Effector memory CD8-positive, alpha-beta T cell (primary cell): Measurements from ENCODE around the gene CYSTM1.

ENCODE experiments used
- ATAC-seq: fragments of 150-1000 bp; cut with Tn5 transposase; replicated peaks from 2 replicates; pipeline ENCODE4 v1.10.0; 2021; ENCODE audit warnings: mild to moderate bottlenecking, moderate library complexity
- DNase-seq, 3 experiments: peaks; one replicate each; pipeline ENCODE4 v3.0.0; 2021
- H3K27ac Mint-ChIP-seq, 2 donors: one replicate each; pipeline ENCODE4 v1.8.0; 2022; ENCODE audit warnings: mild to moderate bottlenecking in 2 of 2, mixed read lengths in 2 of 2, moderate library complexity in 2 of 2
- H3K27me3 Mint-ChIP-seq, 2 donors: one replicate each; pipeline ENCODE4 v1.8.0; 2022; ENCODE audit warnings: mixed read lengths in 2 of 2
- H3K36me3 Mint-ChIP-seq: one replicate; pipeline ENCODE4 v1.8.0; 2022; ENCODE audit warnings: mild to moderate bottlenecking, moderate library complexity, mixed read lengths; ENCODE audit not compliant: insufficient read depth
- H3K4me1 Mint-ChIP-seq, 2 donors: one replicate each; pipeline ENCODE4 v1.8.0; 2022; ENCODE audit warnings: low read depth in 2 of 2, mixed read lengths in 2 of 2
- H3K4me3 Mint-ChIP-seq, 2 donors: one replicate each; pipeline ENCODE4 v1.8.0; 2022; ENCODE audit warnings: mild to moderate bottlenecking in 2 of 2, mixed read lengths in 2 of 2, moderate library complexity in 2 of 2
- H3K9me3 Mint-ChIP-seq, 2 donors: one replicate each; pipeline ENCODE4 v1.8.0; 2022; ENCODE audit warnings: mixed read lengths in 2 of 2

Gene CYSTM1

DNA sequence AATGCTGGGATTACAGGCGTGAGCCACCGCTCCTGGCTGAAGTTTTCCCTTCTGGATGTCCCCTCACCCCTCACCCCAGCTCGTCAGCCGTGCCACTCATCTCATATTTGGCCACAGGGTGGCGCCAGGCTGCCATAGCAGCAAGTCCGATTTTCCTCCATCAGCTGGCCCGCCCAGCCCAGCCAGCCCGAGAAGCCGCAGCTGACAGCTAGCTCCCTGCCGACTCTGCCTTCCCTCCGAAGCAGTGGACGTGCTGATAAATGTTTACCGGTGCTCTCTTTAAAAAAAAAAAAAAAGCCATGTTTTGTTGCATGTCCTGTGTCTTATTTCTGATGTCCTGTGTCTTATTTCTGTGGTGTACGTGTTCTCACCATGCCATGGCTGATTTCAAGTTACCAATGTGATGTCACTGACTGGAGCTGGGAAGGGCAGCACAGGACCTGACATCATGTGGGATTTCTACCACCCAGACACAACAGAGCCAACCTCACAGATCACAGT, 69.6 kb downstream of the CYSTM1 start:
- H3K4me3 Mint-ChIP-seq, result no peak overlapping the region
- peaks cover 0 to 10% of the 10 kb centered on the region in 2 donors for H3K4me1 Mint-ChIP-seq
- ATAC-seq (peak; percentile 74), DNase-seq (peak; percentile 53 to 55 (median 55))
- H3K27ac Mint-ChIP-seq, result no peak overlapping the region
- H3K27me3 Mint-ChIP-seq, result no peaks in the 10 kb centered on the region
- H3K9me3 Mint-ChIP-seq, result no peaks in the 10 kb centered on the region
- H3K36me3 Mint-ChIP-seq, result peaks cover 11% of the 10 kb centered on the region

DNA sequence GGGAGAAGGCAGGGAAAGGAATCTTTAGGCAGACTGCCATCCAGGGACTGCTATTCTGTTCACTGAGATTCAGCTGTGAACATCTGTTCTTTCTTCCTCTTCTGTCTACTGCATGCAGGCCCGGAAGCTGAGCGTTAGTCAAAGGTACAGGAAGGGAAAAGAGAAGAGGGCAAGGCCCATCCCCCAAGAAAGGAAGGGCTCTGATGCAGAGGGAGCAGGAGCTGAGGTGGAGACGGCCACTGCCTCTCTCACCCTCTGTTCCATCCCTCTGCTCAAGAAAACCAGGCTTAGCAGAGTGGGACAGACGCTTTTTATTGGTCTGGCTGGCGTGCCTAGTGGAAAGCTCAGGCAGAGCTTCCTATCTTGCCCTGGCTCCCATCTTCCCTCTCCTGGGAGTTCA, 70.4 kb downstream of the CYSTM1 start:
- no peak overlapping the region for H3K27ac Mint-ChIP-seq
- peaks cover 12% of the 10 kb centered on the region for H3K36me3 Mint-ChIP-seq
- DNase-seq, result no peak
- no peak for ATAC-seq
- no peak overlapping the region for H3K4me3 Mint-ChIP-seq
- H3K27me3 Mint-ChIP-seq, result no peaks in the 10 kb centered on the region
- H3K4me1 Mint-ChIP-seq, result peaks cover 4 to 14% of the 10 kb centered on the region in 2 donors
- H3K9me3 Mint-ChIP-seq, result no peaks in the 10 kb centered on the region

DNA sequence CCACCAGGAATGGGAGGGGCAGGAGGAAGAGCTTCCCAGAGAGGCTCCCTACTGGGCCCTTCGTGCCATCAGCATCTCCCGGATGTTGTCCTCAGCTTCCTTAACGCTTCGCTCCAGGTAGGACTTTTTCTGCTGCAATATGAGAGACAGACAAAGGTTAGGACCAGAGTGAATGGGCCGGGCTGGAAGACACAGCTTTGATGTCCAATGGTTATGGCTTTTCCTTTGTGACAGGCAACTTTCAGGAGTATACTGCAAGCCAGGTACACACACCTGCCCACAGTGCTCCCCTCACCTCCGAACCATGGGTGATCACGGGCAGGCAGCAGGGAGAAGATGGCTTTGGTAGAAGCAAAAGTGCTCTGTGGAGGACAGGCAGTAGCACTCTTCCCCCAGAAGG, 70.9 kb downstream of the CYSTM1 start:
- peaks cover 12% of the 10 kb centered on the region for H3K36me3 Mint-ChIP-seq
- no peaks in the 10 kb centered on the region for H3K27me3 Mint-ChIP-seq
- peaks cover 4 to 15% of the 10 kb centered on the region in 2 donors for H3K4me1 Mint-ChIP-seq
- H3K27ac Mint-ChIP-seq, result no peak overlapping the region
- H3K9me3 Mint-ChIP-seq, result no peaks in the 10 kb centered on the region
- DNase-seq (no peak), ATAC-seq (no peak)
- H3K4me3 Mint-ChIP-seq, result no peak overlapping the region

GRCh38 chr5:140246378-140247122, 71.6 kb downstream of the CYSTM1 start:
- Mint-ChIP-seq H3K4me1 (peaks cover 7 to 18% of the 10 kb centered on the region in 2 donors), H3K36me3 (peaks cover 12% of the 10 kb centered on the region), H3K4me3 (no peak overlapping the region), H3K9me3 (no peaks in the 10 kb centered on the region), H3K27me3 (no peaks in the 10 kb centered on the region), H3K27ac (peak overlapping the region in 1 of 2 donors; percentile 35)
- no peak for ATAC-seq
- DNase-seq, result no peak

DNA sequence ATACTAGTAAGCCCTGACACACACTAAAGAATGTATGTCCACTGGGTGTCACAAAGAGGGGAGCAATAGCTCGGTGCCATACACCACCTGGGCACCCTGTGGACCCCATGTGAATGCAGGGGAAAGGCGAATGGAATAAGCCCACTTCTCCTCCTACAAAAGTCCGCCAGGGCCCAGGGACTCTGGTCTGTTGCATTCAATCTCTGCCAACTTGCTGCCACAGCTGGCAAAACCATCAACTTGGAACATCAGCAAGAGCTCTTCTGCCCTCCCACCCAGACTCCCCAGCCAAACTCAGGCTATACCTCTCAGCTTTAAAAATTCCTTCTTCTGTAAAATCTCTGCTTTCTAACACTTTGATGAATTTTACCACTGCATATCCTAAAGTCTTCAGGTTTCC, 73.4 kb downstream of the CYSTM1 start:
- no peak for DNase-seq
- Mint-ChIP-seq H3K4me1 (peaks cover 23 to 30% of the 10 kb centered on the region in 2 donors), H3K36me3 (peaks cover 12% of the 10 kb centered on the region), H3K27me3 (no peaks in the 10 kb centered on the region), H3K4me3 (no peak overlapping the region), H3K27ac (no peak overlapping the region), H3K9me3 (no peaks in the 10 kb centered on the region)
- no peak for ATAC-seq

- peak overlapping the region in 1 of 2 donors; percentile 59 for H3K27ac Mint-ChIP-seq
- H3K9me3 Mint-ChIP-seq, result no peaks in the 10 kb centered on the region
- ATAC-seq (no peak), DNase-seq (no peak)
- no peak overlapping the region for H3K4me3 Mint-ChIP-seq
- no peaks in the 10 kb centered on the region for H3K27me3 Mint-ChIP-seq
- H3K4me1 Mint-ChIP-seq, result peaks cover 24 to 29% of the 10 kb centered on the region in 2 donors
- peaks cover 12% of the 10 kb centered on the region for H3K36me3 Mint-ChIP-seq
Observed at GRCh38 chr5:140249536-140249935, 74.5 kb downstream of the CYSTM1 start.

GRCh38 chr5:140250386-140250785, 75.4 kb downstream of the CYSTM1 start:
- no peaks in the 10 kb centered on the region for H3K27me3 Mint-ChIP-seq
- no peaks in the 10 kb centered on the region for H3K9me3 Mint-ChIP-seq
- peak overlapping the region; percentile 23 to 71 for H3K27ac Mint-ChIP-seq
- peaks cover 5% of the 10 kb centered on the region for H3K36me3 Mint-ChIP-seq
- no peak overlapping the region for H3K4me3 Mint-ChIP-seq
- H3K4me1 Mint-ChIP-seq, result peaks cover 23 to 24% of the 10 kb centered on the region in 2 donors
- DNase-seq, result no peak
- ATAC-seq, result no peak

DNA sequence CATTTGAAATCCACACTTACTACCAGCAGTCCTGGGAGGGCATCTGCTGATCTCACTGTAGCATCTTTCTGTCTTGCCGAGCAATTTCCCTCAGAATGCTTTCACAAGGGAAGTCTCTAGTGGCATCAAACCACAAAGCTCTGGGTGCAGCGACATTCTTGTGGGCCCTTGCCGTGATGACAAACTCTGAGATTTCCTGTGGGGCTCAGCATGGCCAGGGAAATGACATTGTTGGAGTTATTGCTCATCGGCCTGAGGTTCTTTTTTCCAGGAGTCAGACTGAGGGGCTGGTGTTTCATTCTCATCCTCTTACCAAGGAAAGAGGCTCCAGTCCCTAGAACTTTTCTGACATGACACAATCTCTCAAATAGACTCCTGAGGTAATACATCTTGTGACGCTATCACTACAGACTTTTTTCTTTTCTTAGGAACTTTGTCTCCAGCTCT, 76.6 kb downstream of the CYSTM1 start:
- no peaks in the 10 kb centered on the region for H3K27me3 Mint-ChIP-seq
- H3K4me3 Mint-ChIP-seq, result peak overlapping the region in 1 of 2 donors; percentile 36
- ATAC-seq (peak; percentile 93), DNase-seq (peak; percentile 9 to 19 (median 17))
- H3K36me3 Mint-ChIP-seq, result peaks cover 5% of the 10 kb centered on the region
- H3K4me1 Mint-ChIP-seq, result peaks cover 23 to 24% of the 10 kb centered on the region in 2 donors
- H3K9me3 Mint-ChIP-seq, result no peaks in the 10 kb centered on the region
- peak overlapping the region; percentile 84 to 86 for H3K27ac Mint-ChIP-seq

DNA sequence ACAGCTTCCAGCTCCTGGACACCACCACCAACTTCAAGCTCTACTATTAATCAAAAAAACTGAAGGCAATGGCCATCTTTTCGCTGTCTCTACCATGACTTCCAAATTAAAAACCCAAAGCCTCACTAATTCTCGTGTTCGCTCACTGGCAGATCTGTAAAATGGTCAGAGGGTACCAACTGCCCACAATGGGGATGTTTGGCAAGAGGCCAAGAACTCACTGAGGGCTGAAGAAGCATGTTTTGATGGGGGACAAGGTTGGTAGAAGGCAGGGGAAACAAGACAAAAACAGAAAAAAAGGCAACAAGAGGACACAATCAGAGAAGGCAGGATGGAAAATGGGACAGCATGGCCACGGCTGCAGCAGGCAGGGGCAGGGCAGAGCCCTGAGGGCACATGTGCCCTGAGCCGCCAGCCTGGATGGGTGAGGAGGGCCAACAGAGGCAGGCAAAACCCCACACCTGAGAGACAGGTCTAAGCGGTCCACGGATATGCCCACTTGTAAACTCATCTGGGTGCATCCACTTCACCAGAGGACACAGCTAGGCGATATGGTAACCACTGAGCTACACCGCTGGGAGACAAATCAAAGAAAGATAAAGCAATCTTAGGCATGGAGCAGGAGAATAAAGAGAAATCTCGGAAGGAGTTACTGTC, 77.6 kb downstream of the CYSTM1 start:
- Mint-ChIP-seq H3K27ac (peak overlapping the region; percentile 84 to 86), H3K36me3 (peaks cover 4% of the 10 kb centered on the region)
- no peak for ATAC-seq

DNA sequence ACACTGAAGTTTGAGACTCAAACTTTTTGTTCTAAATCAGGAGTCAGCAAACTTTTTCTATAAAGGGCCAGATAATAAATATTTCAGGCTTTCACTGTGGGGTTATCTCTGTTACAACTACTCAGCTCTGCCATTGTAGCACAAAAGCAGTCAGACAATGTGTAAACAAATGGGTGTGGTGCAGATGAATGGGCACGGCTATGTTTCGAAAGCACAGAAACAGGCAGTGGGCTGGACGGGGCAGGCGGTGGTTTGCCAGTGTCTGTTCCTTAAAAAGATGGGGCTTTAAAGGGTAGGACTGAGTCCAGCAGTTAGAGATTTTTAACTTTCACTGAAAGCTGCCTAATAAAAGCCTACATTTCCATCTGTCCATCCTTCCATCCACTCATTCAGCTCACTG, 79.0 kb downstream of the CYSTM1 start:
- ATAC-seq (no peak), DNase-seq (no peak)
- Mint-ChIP-seq H3K36me3 (peaks cover 6% of the 10 kb centered on the region), H3K27me3 (no peaks in the 10 kb centered on the region), H3K4me3 (no peak overlapping the region), H3K4me1 (peaks cover 28 to 38% of the 10 kb centered on the region in 2 donors), H3K9me3 (no peaks in the 10 kb centered on the region), H3K27ac (no peak overlapping the region)

More for the DNA sequence above, 77.6 kb downstream of the CYSTM1 start:
- Mint-ChIP-seq H3K9me3 (no peaks in the 10 kb centered on the region), H3K27me3 (no peaks in the 10 kb centered on the region), H3K4me3 (peak overlapping the region in 1 of 2 donors; percentile 36), H3K4me1 (peaks cover 25 to 27% of the 10 kb centered on the region in 2 donors)
- no peak for DNase-seq

- Mint-ChIP-seq H3K27me3 (no peaks in the 10 kb centered on the region), H3K36me3 (peaks cover 4% of the 10 kb centered on the region), H3K27ac (no peak overlapping the region), H3K4me1 (peaks cover 30 to 37% of the 10 kb centered on the region in 2 donors), H3K4me3 (no peak overlapping the region), H3K9me3 (no peaks in the 10 kb centered on the region)
- DNase-seq (no peak), ATAC-seq (no peak)
Observed at GRCh38 chr5:140255460-140256157, 80.6 kb downstream of the CYSTM1 start.

DNA sequence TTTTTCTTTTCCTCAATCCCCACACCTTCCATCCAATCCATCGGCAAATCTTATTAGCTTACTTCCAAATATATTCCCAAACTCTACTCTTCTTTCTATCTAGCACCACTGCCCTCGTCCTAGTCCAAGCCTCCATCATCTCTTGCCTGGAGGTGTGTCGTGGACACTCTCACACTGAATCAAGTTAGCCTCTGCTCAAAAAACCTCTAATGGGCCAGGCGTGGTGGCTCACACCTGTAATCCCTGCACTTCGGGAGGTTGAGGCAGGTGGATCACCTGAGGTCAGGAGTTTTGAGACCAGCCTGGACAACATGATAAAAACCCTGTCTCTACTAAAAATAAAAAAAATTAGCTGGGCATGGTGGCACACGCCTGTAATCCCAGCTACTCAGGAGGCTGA, 81.7 kb downstream of the CYSTM1 start:
- H3K4me3 Mint-ChIP-seq, result no peak overlapping the region
- no peaks in the 10 kb centered on the region for H3K9me3 Mint-ChIP-seq
- ATAC-seq (no peak), DNase-seq (no peak)
- H3K36me3 Mint-ChIP-seq, result peaks cover 10% of the 10 kb centered on the region
- H3K27ac Mint-ChIP-seq, result no peak overlapping the region
- no peaks in the 10 kb centered on the region for H3K27me3 Mint-ChIP-seq
- H3K4me1 Mint-ChIP-seq, result peaks cover 31 to 38% of the 10 kb centered on the region in 2 donors

- peak overlapping the region in 1 of 2 donors; percentile 44 for H3K27ac Mint-ChIP-seq
- H3K9me3 Mint-ChIP-seq, result no peaks in the 10 kb centered on the region
- peaks cover 20 to 32% of the 10 kb centered on the region in 2 donors for H3K4me1 Mint-ChIP-seq
- H3K27me3 Mint-ChIP-seq, result no peaks in the 10 kb centered on the region
- peaks cover 11% of the 10 kb centered on the region for H3K36me3 Mint-ChIP-seq
- DNase-seq (no peak), ATAC-seq (no peak)
- no peak overlapping the region for H3K4me3 Mint-ChIP-seq
Observed at GRCh38 chr5:140258016-140258415, 83.0 kb downstream of the CYSTM1 start.
